ENCODE results near the gene FIBP. TPM values are rescaled to one million over a fixed set of nuclear protein-coding genes. Genes with fewer than 3 reads are reported as not detected.

The FIBP gene
- total and polyA plus RNA-seq, 2 of the 4 experiments (the other 2 are of a cell fraction), result 141 to 182 TPM

- DNase-seq (no peak), ATAC-seq (ENCODE audit: low read depth) (no peak)
- TSS peak; percentile 71 for BruUV-seq (replicated peaks)
- in situ Hi-C loops (cut with MboI; ENCODE audit: low sequenced_read_pairs), result no loop called here
- Histone ChIP-seq H3K18ac (ENCODE audit: low read depth, low read length) (no peak overlapping the region), H2AK5ac (ENCODE audit: low read depth, low read length) (no peak overlapping the region), H2AK9ac (replicated peaks; ENCODE audit: low read depth, low read length, poor library complexity) (no peak overlapping the region), H3K4me2 (ENCODE audit: low read depth, low read length) (no peak overlapping the region), H3K4ac (ENCODE audit: low read depth, low read length) (no peak overlapping the region), H4K5ac (ENCODE audit: low read depth, low read length) (no peak overlapping the region), H4K20me1 (ENCODE audit: insufficient read depth, low read length) (peaks cover 51% of the 10 kb centered on the region), H2BK5ac (ENCODE audit: low read depth, low read length, poor library complexity, severe bottlenecking) (no peak overlapping the region), H2BK120ac (ENCODE audit: low read depth, low read length) (no peak overlapping the region), H3K36me3 (ENCODE audit: control insufficient read depth, insufficient read depth, low read length) (peaks cover 91% of the 10 kb centered on the region), H3K79me1 (ENCODE audit: low read depth in 1 of 2, low read length in 2 of 2) (peaks cover 18 to 89% of the 10 kb centered on the region in 2 experiments), H3K9me3 (ENCODE audit: control insufficient read depth, insufficient read depth, low read length) (no peaks in the 10 kb centered on the region), H3K9me1 (ENCODE audit: insufficient read depth, low read length) (peaks cover 5% of the 10 kb centered on the region; the same call in 1 of the 2 replicates), H3K9ac (ENCODE audit: low read depth, low read length) (no peak overlapping the region), H3K56ac (ENCODE audit: extremely low read depth, insufficient read depth, low read length) (no peak overlapping the region), H3K27ac (ENCODE audit: insufficient read depth, low read length) (no peak overlapping the region), H3K27me3 (ENCODE audit: control insufficient read depth, insufficient read depth, low read length) (no peaks in the 10 kb centered on the region), H3K14ac (replicated peaks; ENCODE audit: low read depth, low read length) (no peak overlapping the region), H2BK15ac (ENCODE audit: low read depth, low read length) (no peak overlapping the region), H2AFZ (replicated peaks; ENCODE audit: low read length, poor library complexity) (peak overlapping the region; percentile 4), H2BK20ac (ENCODE audit: low read depth, low read length) (no peak overlapping the region), H4K8ac (ENCODE audit: low read depth in 2 of 2, low read length in 2 of 2) (no peak overlapping the region), H4K91ac (ENCODE audit: insufficient read depth, low read depth, low read length) (no peak overlapping the region), H3K4me1 (ENCODE audit: control insufficient read depth, insufficient read depth, low read length) (peaks cover 14% of the 10 kb centered on the region; the same call in 1 of the 2 replicates), H3K23ac (ENCODE audit: low read depth, low read length) (no peak overlapping the region), H3K4me3 (ENCODE audit: insufficient read depth, low read depth, low read length) (no peak overlapping the region)
- TF ChIP-seq MAZ (IDR thresholded peaks at IDR 0.05; ENCODE audit: borderline replicate concordance, low read depth, low read length), result no peak
- intact Hi-C loops (cut with micrococcal nuclease), result no loop called here
- POLR2A ChIA-PET (ENCODE audit: unreplicated experiment), result interaction anchor here (1.0 kb wide), 1 partner anchor 9 kb away, joined by 3 read pairs; the partner anchor contains the start of gene CFL1
- 87% methylated on average over 9 of the region's 21 CpGs; no CpG with 5 or more reads in 1 of the 2 experiments for WGBS, 2 experiments (ENCODE audit: extremely low coverage in 2 of 2, insufficient read length in 1 of 2)
- dilution Hi-C loops (cut with HindIII; ENCODE audit: low sequenced_read_pairs, unreplicated experiment), result no loop called here
- CTCF ChIA-PET, result no interaction called here
These were observed 21.6 kb downstream of the FIBP start for GRCh38 chr11:65866509-65867283.
